Activated T-cell treated with anti-CD3 and anti-CD28 coated beads, Interleukin-2, amount 50 U/mL, for 1 hour (primary cell): ENCODE measurements around the gene SS18L1.

ENCODE experiments used
- DNase-seq: peaks from one replicate; pipeline ENCODE4 v3.0.0-alpha.2; 2020

The SS18L1 gene

DNA sequence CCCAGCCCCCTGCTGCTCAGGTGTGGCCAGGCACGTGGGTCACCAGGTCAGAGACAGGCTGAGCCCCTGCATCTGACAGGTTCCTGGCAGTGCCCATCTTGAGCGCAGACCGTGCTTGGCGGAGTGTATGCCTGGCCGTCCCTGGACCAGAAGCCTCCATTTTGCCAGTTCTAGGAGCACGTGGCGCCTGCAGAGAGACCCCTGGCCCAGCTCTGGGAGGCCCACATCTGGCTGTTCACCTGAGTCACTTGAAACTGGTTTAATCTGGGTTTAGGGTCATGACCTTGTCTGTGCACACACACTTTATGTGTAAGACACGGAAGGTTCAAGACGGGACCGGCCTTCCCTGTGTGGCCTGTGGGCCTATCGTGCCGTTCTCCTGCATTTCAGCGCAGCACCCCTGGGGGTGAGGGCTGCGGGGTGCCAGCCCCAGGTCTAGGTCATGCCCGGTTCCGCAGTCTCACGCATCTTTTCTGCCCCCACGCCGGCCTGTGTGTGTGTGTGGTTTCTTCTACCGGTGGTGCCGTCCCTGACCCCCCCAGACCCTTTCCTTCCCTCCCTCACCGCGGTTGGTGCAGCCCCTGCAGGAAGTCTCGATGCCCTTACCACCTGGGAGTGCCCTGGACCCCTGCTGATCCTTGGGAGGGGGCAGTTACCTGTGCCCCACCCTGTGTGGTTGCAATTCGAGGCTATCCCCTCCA is 14.0 kb downstream of the SS18L1 start:
- no peak for DNase-seq

DNA sequence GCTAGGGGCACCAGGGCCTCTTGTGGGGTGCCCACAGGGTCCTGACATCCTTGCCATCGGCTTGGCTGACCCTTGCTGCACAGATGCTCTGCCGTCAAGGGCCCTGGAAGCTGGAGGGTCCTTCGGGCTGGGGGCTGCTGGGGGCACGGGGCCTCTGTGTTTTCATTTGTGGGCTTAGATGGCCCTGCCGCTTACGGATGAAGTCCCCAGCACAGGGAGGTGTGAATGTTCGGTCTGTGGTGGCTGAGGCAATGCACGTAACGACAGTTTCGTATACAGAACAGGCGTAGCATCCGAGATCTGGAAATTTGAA is 14.5 kb downstream of the SS18L1 start:
- no peak for DNase-seq

DNA sequence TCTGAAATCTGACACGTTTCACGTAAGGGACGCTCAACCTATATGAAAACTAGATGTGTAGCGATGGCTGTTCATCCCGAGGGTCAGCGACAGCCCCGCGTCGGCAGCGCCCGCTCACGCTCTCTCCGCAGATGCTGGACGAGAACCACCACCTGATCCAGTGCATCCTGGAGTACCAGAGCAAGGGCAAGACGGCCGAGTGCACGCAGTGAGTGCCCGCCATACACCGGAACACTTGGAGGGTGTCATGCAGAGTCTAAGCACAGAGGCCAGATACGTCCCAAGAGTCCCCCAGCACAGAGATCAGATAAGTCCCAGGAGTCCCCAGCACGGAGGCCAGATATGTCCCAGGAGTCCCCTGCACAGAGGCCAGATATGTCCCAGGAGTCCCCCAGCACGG is 15.0 kb downstream of the SS18L1 start:
- no peak for DNase-seq

DNA sequence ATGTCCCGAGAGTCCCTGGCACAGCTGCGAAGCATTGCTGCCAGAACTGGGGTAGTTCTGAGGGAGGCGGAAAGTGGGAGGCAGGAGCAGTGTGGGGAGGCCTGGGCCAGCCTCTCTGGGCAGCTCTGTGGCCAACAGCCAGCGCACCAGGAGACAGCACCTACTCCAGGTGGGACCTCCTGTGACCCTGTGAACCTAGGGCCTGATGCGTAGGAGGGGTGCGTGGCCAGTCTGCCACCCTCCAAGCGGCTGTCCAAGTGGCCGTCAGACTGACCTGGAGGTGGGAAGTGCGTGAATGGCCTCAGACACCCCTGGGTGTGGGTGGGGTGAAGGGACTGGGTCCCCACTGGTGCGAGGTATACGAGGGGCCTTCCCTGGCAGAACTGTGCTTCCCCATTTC is 15.5 kb downstream of the SS18L1 start:
- no peak for DNase-seq

DNA sequence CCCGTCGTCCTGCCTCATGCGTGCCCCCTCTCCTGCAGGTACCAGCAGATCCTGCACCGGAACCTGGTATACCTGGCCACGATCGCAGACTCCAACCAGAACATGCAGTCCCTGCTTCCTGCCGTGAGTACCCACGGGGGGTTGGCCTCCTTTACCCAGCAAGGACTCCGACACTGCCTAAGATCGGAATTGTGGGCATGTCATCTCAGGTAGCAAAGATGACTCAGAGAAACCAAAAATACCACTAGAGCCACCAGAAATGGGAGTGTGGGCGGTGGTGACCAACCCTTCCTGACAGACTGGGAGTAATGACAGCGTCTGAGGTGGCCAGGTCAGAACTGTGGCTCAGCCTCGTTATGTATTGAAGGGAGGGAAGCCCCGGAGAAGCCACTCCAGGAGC is 16.3 kb downstream of the SS18L1 start:
- DNase-seq: no peak

DNA sequence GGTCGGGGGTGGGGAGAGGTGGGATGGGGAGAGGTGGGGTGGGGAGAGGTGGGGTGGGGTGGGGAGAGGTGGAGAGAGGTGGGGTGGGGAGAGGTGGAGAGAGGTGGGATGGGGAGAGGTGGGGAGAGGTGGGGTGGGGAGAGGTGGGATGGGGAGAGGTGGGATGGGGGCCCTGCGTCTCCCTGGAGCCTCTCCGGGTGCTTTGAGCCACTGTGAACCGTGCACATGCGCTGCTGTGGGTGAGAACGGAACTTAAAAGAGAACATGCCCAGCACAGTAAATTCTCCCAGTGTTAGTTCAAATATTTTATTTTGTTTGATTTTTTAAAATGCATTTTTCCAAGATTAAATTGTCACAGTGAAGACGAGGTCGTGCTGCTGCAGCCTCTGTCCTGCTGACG is 16.7 kb downstream of the SS18L1 start:
- no peak for DNase-seq

DNA sequence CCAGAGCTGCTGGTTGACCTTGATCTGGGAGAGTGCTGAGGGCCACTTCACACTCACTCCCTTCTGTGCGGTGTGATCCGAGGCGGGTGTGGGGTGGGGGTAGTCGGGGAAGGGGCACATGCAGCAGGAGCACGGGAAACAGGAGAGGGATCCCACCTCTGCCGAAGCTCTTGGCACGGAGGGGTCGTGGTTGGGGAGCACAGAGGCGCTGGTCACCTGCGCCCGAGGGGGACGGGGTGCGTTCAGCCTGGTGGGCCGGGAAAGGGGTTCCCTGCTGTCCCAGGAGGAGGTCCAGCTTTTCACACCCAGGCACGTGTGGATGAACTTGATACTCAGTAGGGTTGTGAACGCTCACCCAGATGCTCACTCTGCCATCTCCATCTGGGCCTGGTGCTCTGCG is 17.3 kb downstream of the SS18L1 start:
- DNase-seq: no peak

DNA sequence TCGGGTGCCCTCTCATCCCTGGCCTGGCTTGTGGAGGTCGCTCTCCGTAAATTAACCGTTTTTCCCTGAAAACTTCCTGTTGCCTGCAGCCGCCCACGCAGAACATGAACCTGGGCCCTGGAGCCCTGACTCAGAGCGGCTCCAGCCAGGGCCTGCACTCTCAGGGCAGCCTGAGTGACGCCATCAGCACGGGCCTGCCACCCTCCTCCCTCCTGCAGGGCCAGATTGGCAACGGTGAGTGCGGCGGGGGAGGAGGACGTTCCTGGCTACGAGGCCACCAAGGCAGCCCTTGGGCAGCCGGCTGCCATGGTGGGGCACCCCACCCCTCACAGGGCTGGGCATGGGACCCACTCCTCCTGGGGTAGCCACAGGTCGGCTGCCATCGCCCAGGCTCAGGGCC is 17.8 kb downstream of the SS18L1 start:
- no peak for DNase-seq

DNA sequence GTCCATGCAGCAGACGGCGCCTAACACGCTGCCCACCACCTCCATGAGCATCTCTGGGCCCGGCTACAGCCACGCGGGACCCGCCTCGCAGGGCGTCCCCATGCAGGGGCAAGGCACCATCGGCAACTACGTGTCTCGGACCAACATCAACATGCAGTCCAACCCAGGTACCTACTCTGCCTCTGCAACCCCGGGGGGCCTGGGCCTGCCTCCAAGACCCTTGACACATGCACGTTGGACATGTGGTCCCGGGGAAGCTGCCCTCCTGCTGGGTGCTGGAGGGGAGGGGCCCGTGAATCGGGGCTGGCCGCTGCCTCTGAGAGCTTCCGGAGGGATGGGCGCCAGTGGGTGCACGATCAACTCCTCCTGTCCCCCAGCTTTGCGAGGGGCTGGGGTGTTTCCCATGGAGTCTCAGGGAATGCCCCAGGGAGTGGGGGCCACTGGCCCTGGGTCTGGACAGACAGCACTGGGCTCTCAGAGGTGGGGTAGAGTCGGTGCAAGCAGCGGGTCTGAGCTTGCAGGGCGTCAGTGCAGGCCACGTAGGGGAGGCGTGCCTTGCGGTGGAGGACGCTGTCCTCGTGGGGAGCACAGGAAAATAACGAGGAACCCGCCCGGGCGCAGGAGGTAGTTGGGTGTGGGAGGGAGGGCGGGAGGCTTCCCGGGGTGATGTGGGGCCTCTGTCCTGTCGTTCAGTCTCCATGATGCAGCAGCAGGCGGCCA is 19.4 kb downstream of the SS18L1 start:
- no peak for DNase-seq

DNA sequence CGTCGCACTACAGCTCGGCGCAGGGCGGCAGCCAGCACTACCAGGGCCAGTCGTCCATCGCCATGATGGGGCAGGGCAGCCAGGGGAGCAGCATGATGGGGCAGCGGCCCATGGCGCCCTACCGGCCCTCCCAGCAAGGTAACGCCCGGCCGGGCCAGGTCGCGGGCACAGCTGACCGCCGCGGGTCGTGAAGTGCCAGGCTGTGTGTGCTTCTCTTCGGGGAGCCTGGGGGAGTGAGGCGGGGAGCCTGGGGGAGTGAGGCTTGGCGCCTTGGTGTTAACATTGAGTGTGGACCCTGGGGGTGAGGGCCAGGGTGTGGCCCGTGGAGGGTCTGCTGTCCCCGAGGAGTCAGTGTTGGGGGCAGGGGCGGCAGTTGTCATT is 19.9 kb downstream of the SS18L1 start:
- DNase-seq: no peak

DNA sequence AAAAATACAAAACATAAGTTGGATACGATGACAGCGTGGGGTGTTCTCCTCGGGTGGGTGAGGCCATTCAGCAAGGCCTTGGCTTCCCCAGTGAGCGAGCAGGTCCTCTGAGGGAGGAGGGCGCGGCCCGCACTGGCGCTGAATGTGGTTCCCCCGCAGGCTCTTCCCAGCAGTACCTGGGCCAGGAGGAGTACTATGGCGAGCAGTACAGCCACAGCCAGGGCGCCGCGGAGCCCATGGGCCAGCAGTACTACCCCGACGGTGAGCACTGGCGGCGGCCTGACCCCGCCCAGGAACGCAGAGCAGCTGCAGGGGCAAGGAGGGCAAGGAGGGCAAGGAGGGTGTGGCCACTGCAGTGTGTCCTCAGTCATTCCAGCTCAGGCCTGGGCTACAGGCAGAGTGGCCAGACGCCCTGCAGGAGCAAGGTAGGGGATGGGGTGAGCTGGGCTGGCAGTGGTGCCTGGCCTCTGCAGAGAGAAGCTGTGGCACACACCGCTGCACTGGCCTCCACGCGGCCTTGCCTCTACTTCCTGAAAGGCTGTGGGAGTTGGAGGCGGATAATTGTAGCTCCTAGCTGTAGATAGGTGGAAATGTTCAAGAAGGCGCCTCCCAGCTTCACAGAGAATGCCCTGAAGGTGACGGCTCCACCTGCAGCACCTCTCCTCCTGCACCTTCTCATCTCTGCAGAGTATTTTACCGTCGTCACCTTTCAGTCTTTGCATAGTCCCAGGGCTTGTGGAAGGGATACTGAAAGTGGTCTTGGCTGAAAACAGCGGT is 20.6 kb downstream of the SS18L1 start:
- DNase-seq: no peak

DNA sequence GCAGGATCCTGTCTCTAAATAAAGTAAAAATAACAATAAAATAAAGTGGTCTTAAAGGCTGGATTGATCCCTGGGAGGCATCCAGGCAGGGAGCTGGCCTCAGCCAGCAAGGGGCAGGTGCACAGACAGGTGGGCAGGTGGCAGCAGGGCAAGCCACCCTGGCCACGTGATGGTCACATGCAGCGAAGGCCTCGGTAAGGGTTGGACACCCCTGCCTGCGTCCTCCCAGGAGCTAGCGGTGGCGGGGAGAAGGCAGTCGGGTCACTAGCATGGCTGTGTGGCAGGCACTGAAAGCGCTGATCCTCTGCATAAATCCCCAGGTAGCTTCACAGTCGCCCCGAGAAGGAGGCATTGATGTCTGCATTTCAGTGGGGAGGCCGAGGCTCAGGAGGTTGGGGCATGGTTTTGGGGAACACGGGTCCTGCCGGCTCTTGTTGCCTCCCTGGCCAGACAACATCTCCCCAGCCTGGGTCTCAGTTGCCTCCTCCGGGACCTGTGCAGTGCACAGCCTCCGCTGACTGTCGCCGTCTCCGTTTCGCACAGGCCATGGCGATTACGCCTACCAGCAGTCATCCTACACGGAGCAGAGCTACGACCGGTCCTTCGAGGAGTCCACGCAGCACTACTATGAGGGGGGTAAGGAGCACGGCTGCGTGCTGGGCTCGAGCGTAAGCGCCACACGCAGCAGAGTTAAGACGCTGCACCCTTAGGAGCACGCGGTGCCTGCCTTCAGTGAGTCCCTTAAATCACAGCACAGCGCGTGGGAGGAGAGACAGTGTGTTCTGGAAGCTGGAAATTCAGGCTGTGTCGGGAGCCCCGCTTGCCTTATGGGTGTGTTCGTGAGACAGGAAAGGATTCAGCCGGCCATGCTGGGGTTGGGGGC is 21.6 kb downstream of the SS18L1 start:
- no peak for DNase-seq

DNA sequence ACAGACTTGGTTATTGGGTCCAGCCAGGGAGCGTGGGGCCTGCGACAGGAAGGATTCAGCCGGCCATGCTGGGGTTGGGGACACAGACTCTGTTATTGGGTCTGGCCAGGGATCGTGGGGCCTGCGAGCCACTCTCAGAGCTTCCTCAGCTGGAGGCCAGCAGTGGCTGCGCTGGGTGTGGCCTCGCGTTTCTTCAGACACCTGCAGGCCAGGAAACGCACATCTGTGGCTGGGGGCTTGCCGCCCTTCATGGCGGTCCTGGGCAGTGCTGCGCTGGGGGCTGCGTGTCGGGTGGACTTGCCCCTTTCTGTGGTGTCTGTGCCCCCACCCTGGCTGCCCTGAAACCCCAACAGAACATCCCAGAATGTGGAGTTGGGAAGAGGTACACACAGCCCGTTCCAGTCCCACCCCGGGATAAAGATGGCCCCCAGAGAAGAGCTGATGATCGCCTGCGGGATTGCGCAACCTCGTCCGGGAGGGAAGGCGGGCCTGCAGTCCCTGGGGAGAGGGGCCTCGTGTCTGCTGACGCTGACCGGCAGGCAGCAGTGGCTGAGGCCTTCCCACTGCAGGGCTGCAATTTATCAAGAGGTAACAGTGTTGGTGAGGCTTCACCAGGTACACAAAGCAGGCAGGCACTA is 22.3 kb downstream of the SS18L1 start:
- DNase-seq: no peak

DNA sequence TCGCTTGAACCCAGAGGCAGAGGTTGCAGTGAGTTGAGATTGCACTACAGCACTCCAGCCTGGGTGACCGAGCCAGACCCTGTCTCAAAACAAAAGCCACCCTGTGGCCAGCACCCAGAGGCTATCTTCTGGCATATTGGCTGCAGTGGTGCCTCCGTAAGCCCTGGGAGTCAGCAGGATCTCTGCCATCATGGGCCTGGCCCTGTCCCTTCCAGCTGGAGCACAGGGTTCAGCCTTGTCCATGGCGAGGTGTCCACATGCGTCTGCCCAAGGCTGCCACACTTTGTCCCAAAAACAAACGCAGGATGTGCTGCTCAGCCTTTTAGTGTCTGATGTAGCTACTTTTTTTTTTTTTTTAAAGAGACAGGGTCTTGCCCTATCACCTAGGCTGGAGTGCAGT is 23.9 kb downstream of the SS18L1 start:
- DNase-seq: no peak

DNA sequence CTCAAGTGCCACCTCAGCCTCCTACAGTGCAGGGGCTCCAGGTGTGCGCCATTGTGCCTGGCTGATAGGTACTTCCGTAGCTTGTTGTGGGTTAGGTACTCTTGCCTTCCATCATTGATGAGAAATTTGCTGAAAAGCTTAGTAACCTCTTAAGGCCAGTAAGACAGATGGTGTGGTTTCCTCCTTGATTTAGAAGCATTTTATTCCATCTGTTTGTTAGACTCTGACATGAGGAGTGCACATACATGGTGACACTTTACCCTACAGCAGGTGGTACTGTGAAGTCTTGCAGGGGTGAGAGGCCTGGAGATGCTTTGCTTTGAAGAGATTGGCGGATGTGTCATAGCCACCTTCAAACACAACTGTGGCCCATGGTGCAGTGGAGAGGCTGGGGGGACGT is 24.5 kb downstream of the SS18L1 start:
- no peak for DNase-seq

DNA sequence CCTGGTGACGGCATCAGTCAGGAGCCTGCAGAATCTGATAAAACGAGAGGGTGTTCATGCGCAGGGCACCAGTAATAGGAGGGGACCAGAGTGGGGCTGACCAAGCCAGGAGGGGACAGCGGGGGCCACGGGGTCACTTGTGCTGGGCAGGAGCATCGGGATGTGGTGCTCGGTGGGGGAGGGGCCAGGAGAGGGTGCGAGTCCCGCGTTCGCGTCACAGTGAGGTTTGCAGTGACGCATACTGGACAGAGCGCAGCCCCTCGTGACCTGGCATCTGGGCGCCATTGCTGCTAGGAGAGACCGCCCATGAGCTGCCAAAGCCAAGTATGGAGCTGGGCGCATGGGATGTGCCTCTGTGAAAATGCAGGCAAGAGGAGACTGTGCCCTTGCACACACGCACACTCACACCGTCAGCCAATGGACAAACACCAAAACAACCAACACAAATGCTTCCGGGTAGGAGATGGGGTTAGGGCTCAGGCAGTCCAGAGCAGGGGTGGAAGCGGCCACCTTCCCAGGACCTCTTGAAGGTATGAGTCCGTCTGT is 25.4 kb downstream of the SS18L1 start:
- DNase-seq: no peak

DNA sequence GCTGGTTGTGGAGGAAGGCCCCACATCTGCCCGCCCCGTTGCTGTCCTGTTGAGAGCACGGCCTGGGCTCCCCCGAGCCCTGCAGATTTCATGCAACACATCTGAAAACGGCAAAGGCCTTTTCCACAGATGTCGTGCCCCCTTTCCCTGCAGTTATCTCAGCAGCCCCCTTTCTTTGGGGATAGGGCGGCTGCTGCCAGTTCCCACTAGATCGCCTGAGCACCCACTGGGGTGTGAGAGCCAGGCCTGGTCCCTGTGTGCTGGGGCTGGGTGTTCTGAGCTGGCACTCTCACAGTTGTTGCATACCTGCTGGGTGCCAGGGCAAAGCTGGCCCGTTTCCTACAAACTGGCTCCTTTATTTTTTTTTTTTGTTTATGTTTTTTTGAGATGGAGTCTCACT is 27.0 kb downstream of the SS18L1 start:
- DNase-seq: no peak

DNA sequence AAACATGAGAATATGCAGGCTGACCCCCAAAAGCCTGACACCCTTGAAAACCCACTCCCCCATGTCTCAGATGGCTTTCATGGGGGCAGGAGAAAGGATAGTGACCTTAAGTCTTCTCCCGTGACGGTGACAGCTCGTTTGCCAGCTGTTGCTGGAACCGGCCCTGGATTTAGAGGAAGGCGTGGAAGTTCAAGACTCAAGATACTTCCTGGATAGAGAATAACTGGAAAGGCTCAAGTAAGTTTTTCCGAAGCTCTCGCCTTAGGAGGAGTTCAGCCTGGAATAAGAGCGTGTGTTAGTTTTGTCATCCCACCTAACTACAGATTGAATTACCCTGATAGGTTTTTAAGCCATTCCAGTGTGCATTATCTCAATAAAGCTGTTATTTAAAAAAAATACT is 27.7 kb downstream of the SS18L1 start:
- DNase-seq: no peak

DNA sequence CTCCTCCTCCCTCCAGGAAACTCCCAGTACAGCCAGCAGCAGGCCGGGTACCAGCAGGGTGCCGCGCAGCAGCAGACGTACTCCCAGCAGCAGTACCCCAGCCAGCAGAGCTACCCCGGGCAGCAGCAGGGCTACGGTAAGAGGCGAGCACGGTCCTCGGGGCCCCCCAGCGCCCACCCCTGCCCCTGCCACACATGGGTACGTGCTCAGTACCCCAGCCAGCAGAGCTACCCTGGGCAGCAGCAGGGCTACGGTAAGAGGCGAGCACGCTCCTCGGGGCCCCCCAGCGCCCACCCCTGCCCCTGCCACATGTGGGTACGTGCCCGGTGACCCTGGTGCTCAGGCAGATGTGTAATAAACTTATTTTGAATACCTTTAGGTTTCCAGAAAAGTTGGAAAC is 29.1 kb downstream of the SS18L1 start:
- DNase-seq: no peak

DNA sequence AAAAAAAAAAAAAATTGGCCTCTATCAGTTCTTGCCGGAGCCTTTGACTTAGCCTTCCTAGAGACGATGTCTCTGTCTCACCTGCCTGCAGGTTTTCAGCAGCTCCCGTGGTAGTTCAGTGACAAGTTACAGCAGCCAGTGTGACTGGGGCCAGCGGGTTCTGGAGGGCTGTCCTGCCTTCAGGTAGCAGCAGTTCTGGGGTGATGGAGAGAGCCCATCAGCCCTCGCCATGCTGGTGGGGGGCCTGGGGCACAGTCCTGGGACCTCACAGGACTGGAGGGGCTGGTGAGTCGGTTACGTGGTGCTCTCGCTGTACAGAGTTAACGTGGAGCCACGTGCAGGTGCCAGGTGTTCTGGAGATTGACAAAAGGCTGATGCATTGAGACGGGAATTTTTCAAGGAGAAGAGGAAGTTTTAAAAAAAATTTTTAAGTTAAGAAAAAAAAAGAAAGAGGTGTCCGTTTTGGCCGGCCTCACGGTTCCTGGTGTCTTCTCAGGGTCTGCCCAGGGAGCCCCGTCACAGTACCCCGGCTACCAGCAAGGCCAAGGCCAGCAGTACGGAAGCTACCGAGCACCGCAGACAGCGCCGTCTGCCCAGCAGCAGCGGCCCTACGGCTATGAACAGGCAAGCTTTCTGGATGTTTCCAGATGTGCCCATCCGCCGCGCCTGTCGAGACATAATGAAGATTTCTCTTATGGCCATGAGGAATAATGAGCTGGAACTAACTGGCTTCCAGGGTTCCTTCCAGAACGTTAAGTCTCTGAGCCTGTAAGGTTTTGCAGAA is 30.6 kb downstream of the SS18L1 start:
- no peak for DNase-seq

DNA sequence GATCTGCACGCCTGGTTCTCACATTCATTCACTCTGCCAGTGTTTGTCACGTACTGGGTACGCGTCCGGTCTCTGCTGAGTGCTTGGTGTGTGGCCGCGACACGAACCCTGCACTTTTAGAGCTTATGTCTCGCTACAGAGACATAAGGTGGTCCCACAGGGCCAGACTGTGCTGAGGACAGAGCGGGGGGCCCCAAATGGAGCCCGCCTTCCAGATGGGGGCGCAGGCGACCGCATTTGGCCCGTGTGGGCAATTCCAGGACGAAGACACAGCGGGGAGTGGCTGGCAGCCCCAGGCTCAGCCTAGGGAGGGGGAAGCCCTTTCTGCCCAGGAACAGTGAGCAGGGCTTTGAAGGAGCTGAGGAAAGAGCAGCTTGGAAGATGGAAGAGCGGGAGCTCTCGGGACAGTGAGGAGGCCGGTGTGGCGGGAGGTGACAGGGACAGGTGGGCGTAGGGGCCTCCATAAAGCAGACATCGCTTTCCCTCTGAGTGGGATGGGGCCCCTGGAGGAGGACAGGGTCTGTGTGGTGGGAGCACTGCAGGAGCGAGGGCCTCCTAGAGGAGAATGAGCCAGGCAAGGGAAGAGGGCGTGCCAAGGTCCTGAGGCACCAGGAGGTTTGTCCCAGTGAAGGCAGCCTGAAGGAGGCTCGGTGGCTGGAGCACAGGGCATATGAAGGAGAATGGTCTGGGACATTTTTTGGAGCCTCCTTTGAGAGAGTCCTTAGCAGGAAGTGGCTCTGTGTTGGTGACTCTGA is 31.5 kb downstream of the SS18L1 start:
- no peak for DNase-seq
